Fibroblast of mammary gland (primary cell): ENCODE results near the gene PIK3C2B.

Source experiments
- DNase-seq: peaks from one replicate; pipeline ENCODE4 v3.0.0-alpha.2; 2010; ENCODE audit warnings: low read depth
- H3K4me3 ChIP-seq: 2 replicates; pipeline ENCODE4 v1.5.1; 2011; ENCODE audit warnings: low read depth, mild to moderate bottlenecking, low read length, moderate library complexity; ENCODE audit not compliant: control insufficient read depth
- TF ChIP-seq, protein P1 (sequence below): conservative IDR thresholded peaks from 2 replicates; pipeline ENCODE4 v1.5.1; 2011; ENCODE audit warnings: low read depth, low read length, inconsistent platforms; ENCODE audit not compliant: control insufficient read depth, insufficient read depth

The PIK3C2B gene

DNA sequence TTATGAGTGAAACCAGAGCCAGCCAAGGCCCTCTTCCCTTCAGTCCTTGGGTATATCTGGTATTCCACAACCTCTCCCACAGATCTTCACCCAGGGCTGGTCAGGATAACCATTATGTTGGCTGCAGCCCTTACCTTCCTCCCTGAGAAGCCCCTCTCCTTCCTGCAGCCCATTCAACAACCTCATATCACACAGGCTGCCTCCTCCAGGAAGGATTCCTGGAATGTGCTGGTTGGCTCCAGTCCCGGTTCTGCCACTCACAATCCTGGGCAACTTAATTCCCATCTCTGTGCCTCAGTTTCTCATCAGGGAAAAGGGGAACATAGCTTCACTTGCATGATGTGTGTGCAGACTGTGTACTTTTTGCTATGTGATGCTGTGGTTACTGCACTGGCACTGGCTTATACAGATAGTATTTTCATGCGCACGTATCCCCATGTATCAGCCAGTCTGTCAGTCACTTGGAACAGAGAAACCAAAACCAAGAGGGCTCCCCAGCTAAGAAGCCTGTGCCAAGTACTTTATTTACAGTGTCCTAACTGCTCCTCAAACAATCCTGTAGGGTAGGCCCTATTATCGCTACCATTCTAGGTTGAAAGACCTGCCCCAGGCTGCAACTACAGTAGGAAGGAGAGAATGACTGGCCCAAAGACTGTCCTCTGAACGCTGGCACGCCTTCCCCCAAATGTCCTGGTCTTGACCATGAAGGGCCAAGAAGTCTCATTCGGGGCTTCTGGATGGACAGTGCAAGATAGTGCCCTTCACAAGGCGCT lies 43.1 kb downstream of the PIK3C2B start:
- TF ChIP-seq, protein P1, sequence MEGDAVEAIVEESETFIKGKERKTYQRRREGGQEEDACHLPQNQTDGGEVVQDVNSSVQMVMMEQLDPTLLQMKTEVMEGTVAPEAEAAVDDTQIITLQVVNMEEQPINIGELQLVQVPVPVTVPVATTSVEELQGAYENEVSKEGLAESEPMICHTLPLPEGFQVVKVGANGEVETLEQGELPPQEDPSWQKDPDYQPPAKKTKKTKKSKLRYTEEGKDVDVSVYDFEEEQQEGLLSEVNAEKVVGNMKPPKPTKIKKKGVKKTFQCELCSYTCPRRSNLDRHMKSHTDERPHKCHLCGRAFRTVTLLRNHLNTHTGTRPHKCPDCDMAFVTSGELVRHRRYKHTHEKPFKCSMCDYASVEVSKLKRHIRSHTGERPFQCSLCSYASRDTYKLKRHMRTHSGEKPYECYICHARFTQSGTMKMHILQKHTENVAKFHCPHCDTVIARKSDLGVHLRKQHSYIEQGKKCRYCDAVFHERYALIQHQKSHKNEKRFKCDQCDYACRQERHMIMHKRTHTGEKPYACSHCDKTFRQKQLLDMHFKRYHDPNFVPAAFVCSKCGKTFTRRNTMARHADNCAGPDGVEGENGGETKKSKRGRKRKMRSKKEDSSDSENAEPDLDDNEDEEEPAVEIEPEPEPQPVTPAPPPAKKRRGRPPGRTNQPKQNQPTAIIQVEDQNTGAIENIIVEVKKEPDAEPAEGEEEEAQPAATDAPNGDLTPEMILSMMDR: no peak

DNA sequence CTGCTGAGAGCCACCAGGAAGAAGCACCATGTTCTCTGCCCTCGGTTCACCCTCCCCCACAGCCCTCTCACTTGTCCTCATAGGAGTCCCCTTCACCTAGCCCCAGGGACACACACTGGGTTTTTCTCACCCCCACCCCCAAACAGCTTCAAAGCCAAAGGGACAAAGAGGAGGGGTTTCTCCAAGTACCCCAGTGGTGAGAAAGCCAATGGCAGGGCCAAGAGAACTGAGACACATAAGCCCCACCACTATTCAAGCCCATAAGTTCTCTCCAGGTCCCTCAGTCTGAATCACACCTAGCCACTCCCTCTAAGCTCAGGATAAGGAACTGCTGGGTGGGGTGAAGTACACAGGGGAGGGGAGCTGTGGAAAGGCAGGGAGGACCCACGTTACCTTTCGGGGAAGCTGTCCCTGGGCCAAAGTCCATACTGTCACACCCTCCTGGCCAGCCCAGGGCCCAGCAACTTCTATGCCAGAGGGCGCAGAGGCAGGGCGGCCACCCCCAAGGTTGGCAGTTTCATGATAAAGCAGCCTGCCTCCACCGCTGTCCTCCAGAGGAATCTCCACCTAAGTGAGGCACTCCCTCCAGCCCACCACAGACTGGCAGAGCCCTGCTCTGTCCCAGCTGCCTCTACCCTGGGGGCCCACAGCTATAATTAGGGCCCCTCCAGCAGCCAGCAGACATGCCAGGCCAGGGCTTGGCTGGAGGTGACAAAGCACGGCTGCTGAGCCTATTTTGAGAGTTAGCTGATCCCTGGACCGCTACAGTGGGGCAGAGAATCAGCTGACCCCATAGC lies 43.9 kb downstream of the PIK3C2B start:
- H3K4me3 ChIP-seq: no peak overlapping the region
- TF ChIP-seq, protein P1: no peak
- DNase-seq: no peak

More for the DNA sequence above, 43.1 kb downstream of the PIK3C2B start:
- no peak for DNase-seq
- no peak overlapping the region for H3K4me3 ChIP-seq

DNA sequence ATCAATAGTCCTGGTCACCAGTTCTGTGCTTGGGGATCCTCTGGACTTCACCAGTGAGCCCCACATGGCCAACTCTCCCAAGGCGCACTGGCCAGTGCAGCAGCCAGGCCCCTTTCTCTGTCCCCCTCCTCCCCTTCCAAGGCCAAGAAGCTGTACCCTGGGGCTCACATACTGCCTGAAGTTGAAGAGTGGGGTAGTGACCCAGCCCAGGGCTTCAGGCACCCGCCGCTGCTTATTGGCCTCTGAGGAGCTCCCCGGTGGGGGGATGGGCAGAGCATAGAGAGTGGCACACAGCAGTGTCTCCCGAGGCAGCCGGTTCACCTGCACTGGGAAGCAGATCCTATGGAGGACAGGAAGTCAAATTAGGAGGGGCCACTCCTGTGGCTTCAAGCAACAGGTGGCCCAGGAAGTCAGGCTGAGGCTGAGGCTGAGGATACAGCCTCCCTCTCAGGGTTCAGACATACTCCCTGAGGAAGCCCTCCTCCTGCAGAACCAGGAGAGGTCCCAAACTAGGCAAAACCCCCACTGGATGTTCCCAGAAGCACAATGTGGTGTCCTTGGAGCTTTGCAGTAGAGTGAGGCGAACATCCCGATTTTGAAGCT lies 44.8 kb downstream of the PIK3C2B start:
- no peak overlapping the region for H3K4me3 ChIP-seq
- TF ChIP-seq, protein P1: no peak
- no peak for DNase-seq

DNA sequence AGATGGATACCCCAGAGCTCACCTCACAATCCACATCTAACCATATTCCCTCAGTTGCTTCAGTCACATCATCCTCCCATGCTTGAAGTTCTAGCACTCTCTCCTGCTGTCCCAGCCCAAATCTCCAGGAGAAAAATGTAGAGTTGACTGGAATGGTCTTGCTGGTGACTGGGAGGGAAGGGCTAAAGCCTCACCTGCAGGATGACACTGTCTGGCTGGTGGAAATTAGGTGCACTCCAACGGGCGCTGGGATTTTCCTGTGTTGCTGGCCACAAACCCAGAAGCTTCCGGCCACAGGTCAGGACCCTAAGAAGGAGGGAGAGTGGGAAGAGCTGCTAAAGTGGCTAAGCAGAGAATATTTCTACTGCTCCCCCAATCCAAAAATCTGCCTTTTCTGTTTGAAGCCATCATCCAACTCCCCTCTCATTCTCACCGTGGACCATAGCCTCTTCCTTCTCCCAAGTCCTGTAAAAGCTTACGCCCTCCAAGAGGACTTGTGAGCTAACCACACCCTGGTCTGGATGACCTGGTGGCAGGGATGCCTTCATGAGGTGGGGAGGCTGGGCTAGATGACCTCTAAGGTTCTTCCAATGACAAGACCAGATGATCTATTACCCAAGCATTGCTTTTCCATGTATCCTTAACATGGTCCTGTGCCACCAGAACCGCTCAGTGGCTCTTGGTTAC lies 45.5 kb downstream of the PIK3C2B start:
- H3K4me3 ChIP-seq: no peak overlapping the region
- TF ChIP-seq, protein P1: no peak
- DNase-seq: no peak

DNA sequence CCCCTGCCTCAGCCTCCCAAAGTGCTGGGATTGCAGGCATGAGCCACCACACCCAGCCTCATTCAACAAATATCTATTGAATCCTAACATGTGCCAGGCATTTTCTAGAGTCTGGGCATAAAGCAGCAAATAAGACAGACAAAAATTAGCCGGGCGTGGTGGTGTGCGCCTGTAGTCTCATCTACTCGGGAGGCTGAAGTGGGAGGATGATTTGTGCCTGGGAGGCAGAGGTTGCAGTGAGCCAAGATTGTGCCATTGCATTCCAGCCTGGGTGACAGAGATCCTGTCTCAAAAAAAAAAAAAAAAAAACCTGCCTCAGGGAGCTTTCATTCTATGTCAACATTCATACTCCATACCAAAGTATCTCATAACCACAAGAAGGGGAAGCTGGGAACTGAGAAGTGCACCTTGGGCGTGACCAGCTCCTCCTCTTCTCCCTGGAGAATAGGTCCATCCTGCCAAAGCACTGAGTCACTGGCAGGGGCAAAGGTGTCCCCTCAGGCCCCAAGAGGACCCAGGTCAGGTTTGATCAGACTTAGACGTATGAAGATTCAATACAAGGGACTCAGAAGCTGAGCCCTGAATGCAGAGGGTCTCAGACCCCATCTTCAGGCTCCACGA lies 46.2 kb downstream of the PIK3C2B start:
- TF ChIP-seq, protein P1: no peak
- no peak for DNase-seq
- no peak overlapping the region for H3K4me3 ChIP-seq

DNA sequence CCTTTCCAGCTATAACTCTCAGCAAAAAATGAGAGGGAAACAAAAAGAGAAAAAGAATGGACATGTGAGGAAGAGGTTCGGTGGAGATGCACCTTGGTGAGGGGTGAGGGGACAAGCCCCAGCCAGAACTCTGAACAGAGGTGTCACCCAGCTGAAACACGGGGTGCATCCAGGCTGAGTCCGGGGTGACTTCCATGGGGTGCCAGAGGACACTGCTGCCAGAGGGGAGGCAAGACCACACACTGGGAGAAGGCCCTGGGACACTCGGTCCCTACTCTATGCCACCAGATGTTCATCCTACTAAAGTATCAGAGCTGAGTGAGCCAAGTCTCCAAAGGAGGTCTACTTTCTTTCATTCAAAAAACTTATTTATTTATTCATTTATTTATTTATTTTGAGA lies 46.9 kb downstream of the PIK3C2B start:
- TF ChIP-seq, protein P1: no peak
- no peak for DNase-seq
- no peak overlapping the region for H3K4me3 ChIP-seq
